ENCODE results near the gene NEBL. TPM values are rescaled to one million over a fixed set of nuclear protein-coding genes. Genes with fewer than 3 reads are reported as not detected.

Gene NEBL
- polyA plus RNA-seq, 6 donors from 2014 or later: not detected

- no peaks in the 10 kb centered on the region for H3K36me3 Mint-ChIP-seq
- no peak overlapping the region for H3K27ac Mint-ChIP-seq
- no peaks in the 10 kb centered on the region for H3K4me1 Mint-ChIP-seq
- H3K9me3 Mint-ChIP-seq: peaks cover 0 to 12% (median 0%) of the 10 kb centered on the region in 7 donors
- ATAC-seq (ENCODE audit: low read depth in 2 of 2) (no peak), DNase-seq (no peak)
- no peaks in the 10 kb centered on the region for H3K27me3 Mint-ChIP-seq
- H3K4me3 Mint-ChIP-seq: no peak overlapping the region
Measured at GRCh38 chr10:20771051-20771450, 126.1 kb downstream of the NEBL start.

- Mint-ChIP-seq H3K4me1 (no peaks in the 10 kb centered on the region), H3K27me3 (no peaks in the 10 kb centered on the region), H3K27ac (no peak overlapping the region), H3K36me3 (no peaks in the 10 kb centered on the region), H3K4me3 (no peak overlapping the region), H3K9me3 (peaks cover 0 to 12% (median 0%) of the 10 kb centered on the region in 7 donors)
- DNase-seq (no peak), ATAC-seq (ENCODE audit: low read depth in 2 of 2) (no peak)
Measured at GRCh38 chr10:20769481-20769880, 127.6 kb downstream of the NEBL start.

- Mint-ChIP-seq H3K4me3 (no peak overlapping the region), H3K27me3 (no peaks in the 10 kb centered on the region), H3K9me3 (peaks cover 0 to 7% (median 0%) of the 10 kb centered on the region in 7 donors), H3K4me1 (no peaks in the 10 kb centered on the region), H3K36me3 (no peaks in the 10 kb centered on the region), H3K27ac (no peak overlapping the region)
- DNase-seq: no peak
- no peak for ATAC-seq (ENCODE audit: low read depth in 2 of 2)
Measured at GRCh38 chr10:20768843-20769242, 128.3 kb downstream of the NEBL start.

- ATAC-seq (ENCODE audit: low read depth in 2 of 2) (no peak), DNase-seq (no peak)
- peaks cover 0 to 5% (median 0%) of the 10 kb centered on the region in 7 donors for H3K9me3 Mint-ChIP-seq
- H3K4me1 Mint-ChIP-seq: no peaks in the 10 kb centered on the region
- H3K4me3 Mint-ChIP-seq: no peak overlapping the region
- H3K27ac Mint-ChIP-seq: no peak overlapping the region
- H3K36me3 Mint-ChIP-seq: no peaks in the 10 kb centered on the region
- no peaks in the 10 kb centered on the region for H3K27me3 Mint-ChIP-seq
Measured at GRCh38 chr10:20767028-20767427, 130.1 kb downstream of the NEBL start.

- Mint-ChIP-seq H3K9me3 (peaks cover 0 to 5% (median 0%) of the 10 kb centered on the region in 7 donors), H3K4me1 (no peaks in the 10 kb centered on the region), H3K36me3 (no peaks in the 10 kb centered on the region), H3K27ac (no peak overlapping the region), H3K27me3 (no peaks in the 10 kb centered on the region), H3K4me3 (no peak overlapping the region)
- ATAC-seq (ENCODE audit: low read depth in 2 of 2) (no peak), DNase-seq (no peak)
Measured at GRCh38 chr10:20765066-20765465, 132.0 kb downstream of the NEBL start.

GRCh38 chr10:20760460-20760859 is 136.7 kb downstream of the NEBL start:
- Mint-ChIP-seq H3K9me3 (peaks cover 2 to 12% (median 6%) of the 10 kb centered on the region in 7 donors), H3K4me3 (no peak overlapping the region), H3K36me3 (no peaks in the 10 kb centered on the region), H3K27me3 (no peaks in the 10 kb centered on the region), H3K4me1 (no peaks in the 10 kb centered on the region), H3K27ac (no peak overlapping the region)
- DNase-seq (no peak), ATAC-seq (ENCODE audit: low read depth in 2 of 2) (no peak)

- H3K4me3 Mint-ChIP-seq: no peak overlapping the region
- H3K27ac Mint-ChIP-seq: no peak overlapping the region
Measured at GRCh38 chr10:20748551-20748950, 148.6 kb downstream of the NEBL start.

GRCh38 chr10:20747782-20748181 is 149.3 kb downstream of the NEBL start:
- Mint-ChIP-seq H3K4me3 (no peak overlapping the region), H3K9me3 (peaks cover 0 to 29% (median 20%) of the 10 kb centered on the region in 7 donors), H3K27me3 (no peaks in the 10 kb centered on the region), H3K4me1 (no peaks in the 10 kb centered on the region), H3K36me3 (no peaks in the 10 kb centered on the region), H3K27ac (no peak overlapping the region)
- DNase-seq: no peak
- ATAC-seq (ENCODE audit: low read depth in 2 of 2): no peak

More at GRCh38 chr10:20748551-20748950, 148.6 kb downstream of the NEBL start:
- no peaks in the 10 kb centered on the region for H3K27me3 Mint-ChIP-seq
- ATAC-seq (ENCODE audit: low read depth in 2 of 2): no peak
- no peaks in the 10 kb centered on the region for H3K4me1 Mint-ChIP-seq
- H3K36me3 Mint-ChIP-seq: no peaks in the 10 kb centered on the region
- H3K9me3 Mint-ChIP-seq: peaks cover 0 to 29% (median 20%) of the 10 kb centered on the region in 7 donors
- no peak for DNase-seq

- DNase-seq: no peak
- H3K27me3 Mint-ChIP-seq: no peaks in the 10 kb centered on the region
- no peak for ATAC-seq (ENCODE audit: low read depth in 2 of 2)
- H3K4me1 Mint-ChIP-seq: no peaks in the 10 kb centered on the region
- peaks cover 2 to 29% (median 20%) of the 10 kb centered on the region in 7 donors for H3K9me3 Mint-ChIP-seq
- H3K36me3 Mint-ChIP-seq: no peaks in the 10 kb centered on the region
- H3K4me3 Mint-ChIP-seq: no peak overlapping the region
- no peak overlapping the region for H3K27ac Mint-ChIP-seq
Measured at GRCh38 chr10:20746856-20747255, 150.3 kb downstream of the NEBL start.

- Mint-ChIP-seq H3K4me1 (no peaks in the 10 kb centered on the region), H3K9me3 (peaks cover 5 to 34% (median 17%) of the 10 kb centered on the region in 7 donors), H3K27ac (no peak overlapping the region), H3K4me3 (no peak overlapping the region), H3K27me3 (no peaks in the 10 kb centered on the region), H3K36me3 (no peaks in the 10 kb centered on the region)
- DNase-seq (no peak), ATAC-seq (ENCODE audit: low read depth in 2 of 2) (no peak)
Measured at GRCh38 chr10:20745556-20746375, 151.3 kb downstream of the NEBL start.

- Mint-ChIP-seq H3K9me3 (peaks cover 3 to 28% (median 8%) of the 10 kb centered on the region in 7 donors), H3K4me3 (no peak overlapping the region), H3K4me1 (no peaks in the 10 kb centered on the region), H3K27ac (no peak overlapping the region), H3K27me3 (no peaks in the 10 kb centered on the region), H3K36me3 (no peaks in the 10 kb centered on the region)
- ATAC-seq (ENCODE audit: low read depth in 2 of 2) (no peak), DNase-seq (no peak)
Measured at GRCh38 chr10:20744821-20745220, 152.3 kb downstream of the NEBL start.

- no peak for DNase-seq
- no peaks in the 10 kb centered on the region for H3K4me1 Mint-ChIP-seq
- no peaks in the 10 kb centered on the region for H3K27me3 Mint-ChIP-seq
- no peak overlapping the region for H3K4me3 Mint-ChIP-seq
- no peak overlapping the region for H3K27ac Mint-ChIP-seq
- H3K9me3 Mint-ChIP-seq: peaks cover 0 to 25% (median 6%) of the 10 kb centered on the region in 7 donors
- H3K36me3 Mint-ChIP-seq: no peaks in the 10 kb centered on the region
- no peak for ATAC-seq (ENCODE audit: low read depth in 2 of 2)
Measured at GRCh38 chr10:20743942-20744341, 153.2 kb downstream of the NEBL start.

GRCh38 chr10:20742737-20743541 is 154.2 kb downstream of the NEBL start:
- no peaks in the 10 kb centered on the region for H3K27me3 Mint-ChIP-seq
- H3K36me3 Mint-ChIP-seq: no peaks in the 10 kb centered on the region
- ATAC-seq (ENCODE audit: low read depth in 2 of 2) (no peak), DNase-seq (no peak)
- H3K4me3 Mint-ChIP-seq: no peak overlapping the region
- peaks cover 0 to 17% (median 4%) of the 10 kb centered on the region in 7 donors for H3K9me3 Mint-ChIP-seq
- H3K4me1 Mint-ChIP-seq: no peaks in the 10 kb centered on the region
- no peak overlapping the region for H3K27ac Mint-ChIP-seq

- no peak for DNase-seq
- no peak for ATAC-seq (ENCODE audit: low read depth in 2 of 2)
- peaks cover 3 to 16% (median 6%) of the 10 kb centered on the region in 7 donors for H3K9me3 Mint-ChIP-seq
- H3K4me1 Mint-ChIP-seq: no peaks in the 10 kb centered on the region
- H3K27ac Mint-ChIP-seq: no peak overlapping the region
- no peaks in the 10 kb centered on the region for H3K36me3 Mint-ChIP-seq
- H3K4me3 Mint-ChIP-seq: no peak overlapping the region
- no peaks in the 10 kb centered on the region for H3K27me3 Mint-ChIP-seq
Measured at GRCh38 chr10:20740120-20740519, 157.0 kb downstream of the NEBL start.

Measured in naive B cell (primary cell).